ENCODE results near the gene OPN1SW.

DNA sequence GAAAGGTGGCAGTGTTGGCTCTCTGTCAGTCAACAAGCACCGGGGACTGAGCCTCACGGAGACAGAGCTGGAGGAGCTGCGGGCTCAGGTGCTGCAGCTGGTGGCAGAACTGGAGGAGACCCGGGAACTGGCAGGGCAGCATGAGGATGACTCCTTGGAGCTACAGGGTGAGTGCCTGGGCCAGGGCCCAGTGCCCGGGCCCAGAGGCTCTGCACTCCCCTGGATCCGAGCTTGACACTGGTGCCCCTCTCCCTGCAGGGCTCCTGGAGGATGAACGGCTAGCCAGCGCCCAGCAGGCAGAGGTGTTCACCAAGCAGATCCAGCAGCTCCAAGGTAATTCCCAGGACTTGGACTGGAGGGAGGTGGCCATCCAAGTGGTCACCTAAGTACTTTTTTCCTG is 18.8 kb upstream of the OPN1SW start:
- TF ChIP-seq CTCF (IDR thresholded peaks at IDR 0.05), result no peak
- no peak for TF ChIP-seq POLR2A (IDR thresholded peaks at IDR 0.05)

Data from testis (tissue), 2 donors.